Stimulated activated CD4-positive, alpha-beta T cell treated with anti-CD3 and anti-CD28 coated beads, Interleukin-4, amount 100 ng/mL, for 1 hour (primary cell): ENCODE results near the gene LDB2.

Source experiments
- DNase-seq: peaks from one replicate; pipeline ENCODE4 v3.0.0-alpha.2; 2020

Gene LDB2

DNA sequence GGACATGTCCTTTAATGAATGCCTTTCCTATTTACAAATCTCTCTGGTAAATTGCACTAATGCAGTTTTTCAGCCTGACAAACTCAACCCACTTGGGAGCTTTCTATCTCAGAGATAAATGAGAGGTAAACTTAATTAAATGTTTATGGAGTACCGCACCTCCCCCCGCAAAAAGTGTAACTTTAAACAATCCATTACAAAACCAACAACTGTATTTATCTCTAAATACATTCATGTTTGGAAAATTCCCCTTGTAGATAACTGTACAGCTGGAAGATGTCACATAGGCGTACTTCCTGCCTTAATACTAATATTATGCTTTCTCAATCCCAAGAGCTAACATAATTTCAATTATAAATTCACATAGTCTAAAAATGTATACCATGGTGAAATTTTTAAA is 215.5 kb downstream of the LDB2 start:
- DNase-seq, result no peak

DNA sequence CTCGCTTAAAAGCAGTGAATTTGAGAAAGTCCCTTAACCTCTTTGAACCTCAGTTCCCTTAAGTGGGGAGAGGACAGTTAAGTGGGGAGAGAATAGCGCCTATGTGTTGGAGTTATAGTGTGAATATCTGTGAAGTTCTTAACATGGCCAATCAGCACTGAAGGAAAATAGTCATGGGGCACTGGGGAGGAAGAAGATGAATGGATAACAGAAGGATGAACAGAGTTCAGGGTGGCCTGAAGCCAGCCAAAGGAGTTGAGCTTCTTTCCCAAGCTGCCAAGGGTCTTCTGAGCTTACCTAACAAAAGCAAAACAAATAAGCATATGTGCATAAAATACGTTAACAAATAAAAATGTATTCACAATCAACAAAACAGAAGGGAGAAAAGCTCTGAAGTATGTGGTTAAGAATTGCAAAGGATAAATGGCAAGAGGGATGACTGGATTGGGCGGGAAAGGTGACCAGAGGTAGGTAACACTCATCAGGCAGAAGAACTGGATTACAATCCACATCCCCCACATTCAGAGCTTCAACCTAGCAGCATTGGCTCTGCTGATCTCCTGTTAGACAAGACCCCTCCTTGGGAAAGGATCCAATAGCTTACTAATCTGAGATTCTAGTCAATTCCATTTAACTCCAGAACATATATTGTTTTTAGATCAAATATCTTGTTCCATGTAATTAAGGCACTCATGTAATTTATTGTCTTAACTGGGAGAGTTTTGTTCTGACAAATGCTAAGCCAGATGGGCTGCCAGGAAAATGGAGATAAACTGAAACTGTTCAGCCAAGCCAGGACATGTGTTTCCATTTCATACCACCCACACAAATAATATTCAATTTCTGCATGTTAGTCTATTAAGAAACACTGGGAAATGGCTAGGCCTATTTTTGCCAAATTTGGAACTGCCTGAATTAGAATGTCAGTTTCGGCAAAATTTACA is 221.2 kb downstream of the LDB2 start:
- no peak for DNase-seq

DNA sequence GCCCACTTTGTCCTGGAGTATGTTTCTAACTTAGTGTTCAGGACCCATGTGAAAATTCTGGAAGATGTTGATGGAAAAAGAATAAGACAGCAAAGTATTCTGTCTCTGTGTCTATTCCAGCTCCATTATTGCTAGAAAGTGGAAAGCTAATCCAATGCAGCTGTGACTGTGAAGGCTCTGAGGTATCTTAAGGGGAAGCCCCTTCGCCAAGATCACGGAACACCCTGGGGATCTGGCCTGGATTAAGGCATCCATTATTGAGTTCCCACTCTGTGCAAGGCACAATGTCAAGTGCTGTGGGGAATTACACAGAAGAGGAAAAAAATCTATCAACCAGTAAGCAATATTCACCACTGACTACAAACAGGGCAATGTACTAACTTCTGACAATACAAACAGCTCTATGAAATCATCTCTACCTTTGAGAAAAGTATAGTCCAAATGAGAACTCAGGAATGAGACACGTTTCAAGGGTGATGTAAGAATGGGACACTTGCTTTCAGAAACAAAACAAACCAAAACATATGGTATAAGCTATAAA is 222.1 kb downstream of the LDB2 start:
- DNase-seq, result no peak

DNA sequence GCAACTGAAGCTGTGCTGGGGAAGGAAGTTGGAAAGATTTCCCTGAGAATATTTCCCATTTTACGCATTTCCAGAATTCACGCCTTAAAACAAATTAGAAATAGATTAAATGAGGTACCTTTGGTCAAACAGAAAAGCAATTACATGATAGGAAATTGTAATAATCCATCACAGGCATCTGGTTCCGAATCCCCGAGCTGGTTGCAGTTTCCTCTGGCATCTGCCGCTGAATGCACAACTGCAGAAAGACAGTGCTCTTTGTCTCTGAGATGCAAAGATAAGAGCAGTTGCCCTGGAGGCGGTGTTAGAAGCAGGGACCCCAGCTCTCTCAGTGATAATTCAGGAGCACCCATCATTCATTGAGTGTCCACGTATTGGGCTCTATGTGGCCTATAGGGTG is 224.4 kb downstream of the LDB2 start:
- no peak for DNase-seq

DNA sequence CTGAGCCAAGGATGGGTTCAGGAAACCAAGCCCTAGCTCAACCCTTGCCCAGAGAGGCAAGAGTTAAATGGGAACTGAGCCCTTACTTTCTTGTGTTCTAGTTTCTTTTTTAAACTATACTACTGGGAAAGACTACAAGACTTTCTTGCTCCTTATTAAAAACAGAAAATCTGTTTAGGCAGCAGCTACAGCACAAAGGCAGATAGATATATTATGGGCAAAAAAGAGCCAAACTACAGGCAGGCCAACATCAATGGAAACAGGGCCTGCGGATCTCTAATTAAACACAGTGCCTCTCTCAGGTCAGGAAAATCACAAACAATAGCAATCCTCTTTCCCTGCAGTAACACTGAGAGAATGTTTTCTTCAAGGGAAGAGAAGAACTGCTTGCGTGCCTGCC is 226.0 kb downstream of the LDB2 start:
- no peak for DNase-seq

DNA sequence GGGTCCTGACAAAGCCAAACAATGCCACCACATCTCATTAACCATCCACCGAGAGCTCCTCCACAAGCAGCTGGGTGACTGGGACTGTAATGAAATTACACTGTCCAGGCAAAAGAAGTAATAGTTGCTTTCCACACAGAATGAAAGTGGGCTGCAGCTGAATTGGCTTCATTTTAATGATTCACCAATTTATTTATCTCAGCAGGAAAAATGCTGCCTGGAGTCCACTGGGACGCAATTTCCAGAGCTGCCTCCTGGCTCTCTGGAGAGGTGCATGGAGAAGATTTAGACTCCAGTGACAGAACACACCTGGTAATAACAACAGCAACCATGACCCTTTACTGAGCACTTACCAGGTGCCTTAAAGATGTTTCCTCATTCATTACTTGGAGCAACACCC is 226.7 kb downstream of the LDB2 start:
- no peak for DNase-seq

DNA sequence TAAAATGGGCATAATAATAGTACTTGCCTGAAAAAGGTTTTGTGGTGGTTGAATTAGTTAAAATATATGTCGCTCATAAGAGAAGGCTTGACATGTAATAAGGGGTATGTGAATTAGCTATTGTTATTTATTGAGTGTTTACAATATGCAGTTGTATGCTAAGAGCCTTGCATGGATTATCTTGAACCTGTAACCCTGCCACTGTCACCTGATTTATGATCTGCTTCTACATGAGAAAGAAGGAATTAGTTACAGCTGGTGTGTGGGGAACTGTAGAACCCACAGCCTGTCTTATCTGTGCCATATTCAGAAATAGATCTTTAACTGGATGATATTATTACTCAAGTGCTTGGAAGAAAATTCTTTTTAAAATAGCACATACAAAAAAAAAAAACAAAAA is 227.7 kb downstream of the LDB2 start:
- DNase-seq, result no peak

DNA sequence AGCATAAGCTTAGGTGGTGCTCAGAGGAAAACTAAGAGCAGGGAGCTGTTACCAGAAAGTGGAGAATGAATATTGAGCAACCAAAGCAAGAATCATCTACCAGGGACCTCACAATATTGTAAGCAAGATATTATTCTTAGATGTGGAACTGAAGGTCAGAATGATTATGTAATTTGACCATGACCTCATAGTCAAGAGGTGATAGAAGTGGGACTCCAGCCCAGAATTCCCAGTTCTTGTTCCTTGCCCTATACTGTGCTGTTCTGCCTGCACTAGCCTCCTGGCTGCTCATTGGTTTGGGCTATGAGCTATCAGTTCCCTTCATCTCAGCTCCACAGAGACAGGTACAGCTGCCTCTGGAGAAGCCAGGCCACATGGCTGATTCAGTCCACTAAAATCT is 229.4 kb downstream of the LDB2 start:
- DNase-seq, result no peak

DNA sequence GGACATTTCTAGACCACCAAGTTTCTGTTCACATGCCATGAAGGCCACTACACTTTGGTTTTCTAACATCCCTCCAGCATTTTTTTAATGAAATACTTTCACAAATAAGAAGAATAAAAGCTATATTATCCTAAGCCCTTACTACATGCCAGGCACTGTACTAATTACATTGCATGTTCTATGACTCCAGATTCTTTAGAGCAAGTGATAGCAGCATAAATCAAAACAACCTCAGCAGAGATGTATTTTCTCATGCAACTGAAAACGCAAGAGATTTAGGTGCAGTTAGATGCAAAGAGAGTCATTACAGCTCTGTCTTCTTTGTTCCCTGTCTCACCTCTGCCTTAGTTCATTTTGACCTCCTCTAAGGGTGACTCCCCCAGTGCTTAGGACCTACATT is 230.0 kb downstream of the LDB2 start:
- DNase-seq, result no peak

DNA sequence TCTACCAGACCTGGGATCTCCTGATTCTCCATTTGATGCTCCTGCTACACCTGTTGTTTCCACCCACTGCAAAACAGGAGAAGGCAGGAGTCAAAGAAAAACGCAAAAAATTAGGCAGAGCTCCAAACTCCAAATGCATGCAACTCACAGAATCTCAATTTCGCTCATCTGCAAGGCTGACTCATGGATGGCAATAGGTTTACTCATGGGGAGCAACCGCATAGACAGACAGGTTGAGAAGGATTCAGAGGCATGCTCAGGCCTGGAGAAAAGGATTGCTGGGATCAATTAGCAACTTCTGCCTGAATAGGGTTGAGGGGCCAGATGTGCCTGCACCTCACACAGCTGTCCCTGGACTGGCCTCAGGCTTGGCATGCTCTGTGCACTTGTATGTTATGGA is 231.0 kb downstream of the LDB2 start:
- DNase-seq, result no peak

DNA sequence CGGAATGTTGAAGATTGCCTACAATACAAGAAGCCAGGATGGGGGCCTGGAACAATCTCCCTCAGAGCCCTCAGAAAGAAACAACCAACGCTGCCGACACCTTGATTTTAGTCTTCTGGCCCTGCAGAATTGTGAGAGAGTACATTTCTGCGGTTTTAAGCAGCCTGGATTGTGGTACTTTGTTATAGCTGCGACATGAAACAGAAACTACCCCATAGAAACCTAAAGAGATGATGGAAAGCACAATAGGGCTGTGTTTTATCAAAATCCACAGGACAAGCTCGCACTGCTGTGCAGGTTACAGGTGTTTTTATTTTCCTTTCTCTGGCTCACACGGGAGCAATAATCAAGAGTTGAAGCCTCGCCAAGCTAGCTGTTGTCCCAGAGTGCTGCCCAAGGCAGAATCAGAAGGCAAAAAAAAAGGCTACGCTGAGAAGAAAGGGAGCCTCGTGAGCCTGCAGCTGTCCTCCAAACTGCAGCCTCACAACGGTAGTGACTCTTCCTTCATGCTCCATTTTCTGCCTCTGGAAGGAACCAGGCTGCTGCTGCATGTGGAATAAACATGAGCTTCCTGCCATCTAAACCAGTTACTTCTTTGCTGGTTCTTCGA is 232.4 kb downstream of the LDB2 start:
- no peak for DNase-seq

DNA sequence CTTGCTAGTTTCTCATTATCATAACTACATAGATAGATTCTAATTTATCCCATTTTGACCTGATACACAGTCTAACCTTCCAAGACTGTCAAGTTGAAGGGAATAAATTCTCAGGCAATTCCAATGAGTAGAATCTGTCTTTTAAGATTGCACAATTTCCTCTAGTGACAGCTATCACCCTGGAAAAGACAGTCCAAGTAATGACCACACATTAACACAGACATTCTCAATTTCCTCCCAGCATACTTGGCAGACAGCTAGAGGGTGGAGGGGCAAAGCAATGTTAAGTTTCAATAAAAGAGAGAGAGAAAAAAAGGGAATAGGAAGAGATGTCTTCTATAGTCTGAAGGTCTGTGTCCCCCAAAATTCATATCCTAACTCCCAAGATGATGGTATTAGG is 234.7 kb downstream of the LDB2 start:
- no peak for DNase-seq

DNA sequence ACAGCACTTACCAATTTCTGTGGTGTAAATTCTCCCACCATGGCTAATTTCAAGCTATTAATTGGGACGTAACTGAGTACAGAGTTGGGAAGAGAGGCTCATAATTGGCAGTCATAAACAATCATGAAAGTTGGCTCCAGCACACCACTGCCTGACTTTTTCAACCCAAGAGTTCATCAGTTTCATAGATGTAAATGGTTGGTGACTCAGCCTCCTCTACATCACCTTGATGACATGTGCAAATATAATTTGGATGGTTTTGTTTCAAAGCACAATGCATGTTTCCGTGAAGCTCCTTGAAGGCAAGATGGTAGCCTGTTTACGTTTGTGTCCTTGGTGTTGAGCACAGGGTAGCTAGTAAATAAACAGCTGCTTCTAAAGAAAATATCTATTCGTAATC is 235.1 kb downstream of the LDB2 start:
- DNase-seq, result no peak

DNA sequence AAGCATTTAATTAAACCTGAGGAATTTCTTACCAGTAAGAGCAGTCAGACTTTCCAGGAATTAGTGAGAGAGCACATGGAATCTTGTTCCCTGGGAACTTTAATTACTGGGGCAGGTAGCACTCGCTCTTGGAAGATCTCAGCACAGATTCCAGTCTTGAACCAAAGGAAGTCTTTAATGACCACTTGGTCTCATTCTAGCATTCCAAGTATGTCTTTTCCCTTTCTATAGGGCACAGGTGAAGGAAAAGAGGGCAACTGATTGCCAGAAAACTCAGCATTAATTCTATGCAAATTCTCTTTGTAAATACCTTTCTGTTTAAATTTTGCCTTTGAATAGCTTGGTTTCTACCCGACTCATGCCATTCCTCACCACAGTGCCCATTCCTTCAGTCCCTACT is 236.6 kb downstream of the LDB2 start:
- DNase-seq, result no peak

DNA sequence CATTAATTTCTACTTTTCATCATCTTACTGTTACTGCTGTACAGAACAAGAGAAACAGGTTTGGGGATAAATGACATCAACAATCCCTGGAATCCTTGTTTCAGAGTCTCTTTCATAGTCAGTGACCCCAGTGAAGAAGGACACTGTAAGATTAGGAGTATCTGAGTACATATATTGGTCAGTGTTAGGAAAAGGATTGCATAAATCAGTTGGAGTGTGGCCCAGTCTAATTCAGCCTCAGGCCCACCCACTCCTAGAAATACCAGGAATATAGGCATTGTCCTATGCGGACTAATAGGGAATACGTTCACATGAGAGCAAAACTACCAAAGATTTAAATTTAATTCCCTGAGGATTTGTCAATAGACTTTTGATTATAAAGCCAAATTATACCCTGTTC is 237.8 kb downstream of the LDB2 start:
- DNase-seq, result no peak

DNA sequence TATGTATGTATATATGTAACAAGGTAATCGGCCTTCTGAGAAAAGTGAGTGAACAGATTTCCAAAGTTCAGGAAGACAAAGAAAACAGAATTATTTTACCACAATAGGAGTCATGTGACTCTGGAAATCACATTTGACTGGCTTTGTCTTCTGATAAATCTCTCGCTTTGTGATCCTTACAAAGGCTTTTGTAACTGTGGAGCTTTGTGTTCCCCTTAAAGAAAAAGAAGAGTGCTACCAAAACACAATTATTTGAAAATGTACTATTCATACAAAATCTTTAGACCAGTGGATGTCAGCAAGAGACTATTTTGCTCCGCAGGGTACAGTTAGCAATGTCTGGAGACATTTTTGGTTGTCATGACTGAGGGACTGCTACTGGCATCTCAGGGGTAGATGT is 238.8 kb downstream of the LDB2 start:
- DNase-seq, result no peak

DNA sequence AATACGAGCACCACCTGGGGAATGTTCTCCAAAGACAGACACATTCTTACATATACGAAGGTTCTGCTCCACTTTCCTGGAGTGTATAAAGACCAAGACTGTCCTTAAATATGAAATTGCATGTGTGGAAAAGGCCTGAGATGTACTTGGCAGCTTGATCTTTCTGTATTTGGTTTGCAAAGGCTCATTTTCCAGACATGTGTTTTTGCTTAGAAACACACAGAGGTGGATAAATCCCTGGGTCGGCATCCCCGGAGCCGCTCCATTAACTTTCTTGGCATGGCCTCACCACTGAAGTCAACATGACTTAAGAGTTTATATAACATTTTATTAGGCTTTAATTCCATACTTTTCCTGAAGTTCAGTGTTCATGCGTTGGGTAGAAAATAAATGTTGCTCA is 239.4 kb downstream of the LDB2 start:
- DNase-seq, result no peak

DNA sequence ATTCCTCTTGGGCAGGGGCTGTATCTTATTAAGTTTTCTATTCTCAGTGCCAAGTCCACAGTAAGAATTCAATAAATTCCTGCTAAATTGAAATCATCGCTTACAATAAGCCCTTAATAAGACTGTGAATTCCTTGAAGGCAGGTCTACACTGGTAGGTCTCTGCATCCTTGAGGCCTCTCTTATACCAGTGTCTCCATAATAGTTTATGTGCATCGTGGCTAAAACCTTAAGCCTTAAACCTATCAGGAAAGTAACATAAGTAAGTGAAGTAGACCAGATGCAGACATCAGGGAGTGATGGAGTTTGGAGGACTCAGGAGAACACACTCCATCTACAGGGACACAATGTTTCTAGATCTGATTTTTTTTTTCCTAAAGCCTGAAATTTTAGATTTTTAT is 240.3 kb downstream of the LDB2 start:
- no peak for DNase-seq

DNA sequence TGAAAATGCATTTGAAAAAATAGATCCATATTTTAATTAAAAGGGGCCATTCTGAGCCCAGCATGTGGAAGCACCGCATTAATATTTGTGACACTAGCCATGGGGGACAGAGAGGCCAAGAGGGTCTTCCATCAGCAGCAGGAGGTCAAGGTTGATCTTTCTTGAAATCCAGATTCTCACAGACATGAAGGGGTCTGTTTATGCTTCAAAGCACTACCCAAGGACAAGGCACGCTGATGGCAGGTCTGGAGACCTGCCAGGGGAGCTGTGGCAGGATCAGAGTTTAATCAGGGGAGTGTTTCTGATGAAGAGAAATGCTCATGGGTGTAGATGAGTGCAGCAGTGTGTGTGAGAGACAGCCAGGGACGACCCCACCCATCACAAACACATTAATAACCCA is 243.3 kb downstream of the LDB2 start:
- DNase-seq, result no peak

DNA sequence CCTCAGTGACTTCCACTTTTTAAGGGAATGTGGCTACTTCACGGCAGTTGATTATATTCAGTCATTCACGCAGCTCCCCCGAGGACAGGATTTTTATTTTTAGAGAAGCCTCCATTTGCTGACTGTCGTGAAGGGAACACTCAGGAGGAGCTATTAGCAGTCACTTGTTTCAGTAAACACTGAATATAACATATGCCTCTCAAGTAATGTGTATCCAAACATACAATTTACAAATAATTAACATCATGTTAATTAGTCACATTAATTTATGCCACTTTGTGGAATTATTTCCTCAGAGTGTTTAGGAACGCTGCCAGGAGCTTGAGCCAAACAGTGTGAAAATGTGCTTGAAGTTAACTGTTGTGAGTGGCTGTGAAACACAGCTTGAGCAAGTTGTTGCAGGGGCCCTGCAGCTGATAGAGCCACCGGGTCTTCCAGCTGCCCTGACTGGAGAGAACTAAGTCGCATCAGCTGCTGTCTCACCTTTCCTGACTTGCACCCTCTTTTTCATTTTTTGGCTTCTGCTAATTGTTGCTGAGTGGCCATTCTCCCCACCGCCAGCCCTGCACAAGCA is 245.6 kb downstream of the LDB2 start:
- no peak for DNase-seq

DNA sequence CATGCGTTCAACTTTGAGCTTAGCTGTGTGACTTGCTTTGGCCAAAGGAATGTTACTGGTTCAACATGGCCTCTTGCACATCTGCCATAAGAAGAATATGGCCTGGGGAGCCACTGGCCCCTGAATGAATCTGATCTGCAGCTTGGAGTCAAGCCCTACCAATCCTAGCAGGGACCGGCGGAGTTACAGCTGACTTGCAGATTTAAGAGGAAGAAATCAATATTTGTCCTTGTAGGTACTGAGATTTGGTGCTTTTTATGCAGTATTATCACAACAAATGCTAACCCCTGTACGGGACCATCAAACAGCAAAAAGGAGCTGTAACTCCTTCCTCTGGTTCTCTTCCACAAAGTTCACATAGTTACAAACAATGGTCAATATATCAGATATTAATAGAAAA is 252.0 kb downstream of the LDB2 start:
- DNase-seq, result no peak

DNA sequence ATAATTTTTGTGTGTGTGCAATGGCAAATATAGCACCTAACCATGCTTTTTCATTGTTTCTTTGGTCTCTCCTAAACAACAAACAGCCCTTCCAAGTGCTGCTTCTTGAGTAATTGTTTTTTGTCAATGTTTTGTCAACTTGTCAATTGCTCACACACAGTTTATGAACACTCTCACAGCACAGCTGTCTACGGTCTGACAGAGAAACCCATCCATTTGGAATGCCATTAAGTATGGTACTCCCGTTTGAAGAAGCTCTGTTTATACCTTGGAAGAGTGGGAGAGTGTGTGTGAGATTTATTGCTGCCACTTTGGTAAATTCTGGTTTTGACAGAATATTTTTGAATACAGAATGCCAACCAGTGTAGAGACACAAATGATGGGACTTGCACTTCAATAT is 254.6 kb downstream of the LDB2 start:
- no peak for DNase-seq

DNA sequence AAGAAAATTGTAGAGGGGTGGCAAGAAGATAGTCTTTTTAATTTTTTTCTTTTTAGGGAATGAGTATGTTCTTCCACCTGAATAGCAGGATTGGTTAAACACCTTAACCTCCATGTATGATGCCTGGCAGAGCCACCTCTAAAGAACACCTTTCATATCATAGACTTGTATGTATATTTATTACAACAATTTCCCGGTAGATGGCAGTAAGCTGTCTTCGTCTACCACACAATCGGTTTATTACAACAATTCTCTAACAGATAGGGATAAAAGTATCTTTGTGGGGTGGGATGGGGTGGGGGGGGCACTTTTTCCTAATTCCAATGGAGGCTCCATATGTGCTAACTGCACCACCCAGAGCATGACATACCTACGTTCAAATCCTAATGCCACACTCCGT is 255.5 kb downstream of the LDB2 start:
- DNase-seq, result no peak

DNA sequence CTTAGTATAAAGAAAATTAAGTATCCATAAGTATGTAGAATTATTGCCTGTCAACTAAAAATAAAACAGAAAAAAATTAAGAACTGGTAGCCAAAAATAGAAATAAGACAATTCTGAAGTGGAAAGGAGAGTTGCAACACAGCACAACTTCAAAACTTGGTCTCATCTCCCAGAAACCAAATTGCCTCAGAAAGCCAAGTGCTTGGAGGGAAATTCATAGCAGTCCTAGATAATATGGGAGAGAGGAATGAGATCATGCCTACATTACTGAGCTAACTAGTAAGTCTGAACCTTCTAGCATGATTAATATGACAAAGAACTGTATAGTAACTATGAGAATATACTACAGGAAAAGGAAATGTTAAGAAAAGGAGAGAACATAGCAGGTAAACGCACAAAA is 256.5 kb downstream of the LDB2 start:
- DNase-seq, result no peak
